ENCODE data around the gene TNFRSF18.
"Not testable (repeated sequence)": the region's sequence is repeated elsewhere in the genome, so short reads cannot be mapped to it uniquely, and the experiment has no call there.

TNFRSF18 gene

GRCh38 chr1:1179983-1180861 lies 26.2 kb downstream of the TNFRSF18 start:
- H3K4me3 Mint-ChIP-seq: no peak overlapping the region
- H3K27me3 Mint-ChIP-seq (ENCODE audit: low read depth): peaks cover 29% of the 10 kb centered on the region
- H3K9me3 Mint-ChIP-seq: no peaks in the 10 kb centered on the region
- no peaks in the 10 kb centered on the region for H3K36me3 Mint-ChIP-seq (ENCODE audit: low read depth)
- no peak overlapping the region for H3K27ac Mint-ChIP-seq
- TF ChIP-seq, protein P1, sequence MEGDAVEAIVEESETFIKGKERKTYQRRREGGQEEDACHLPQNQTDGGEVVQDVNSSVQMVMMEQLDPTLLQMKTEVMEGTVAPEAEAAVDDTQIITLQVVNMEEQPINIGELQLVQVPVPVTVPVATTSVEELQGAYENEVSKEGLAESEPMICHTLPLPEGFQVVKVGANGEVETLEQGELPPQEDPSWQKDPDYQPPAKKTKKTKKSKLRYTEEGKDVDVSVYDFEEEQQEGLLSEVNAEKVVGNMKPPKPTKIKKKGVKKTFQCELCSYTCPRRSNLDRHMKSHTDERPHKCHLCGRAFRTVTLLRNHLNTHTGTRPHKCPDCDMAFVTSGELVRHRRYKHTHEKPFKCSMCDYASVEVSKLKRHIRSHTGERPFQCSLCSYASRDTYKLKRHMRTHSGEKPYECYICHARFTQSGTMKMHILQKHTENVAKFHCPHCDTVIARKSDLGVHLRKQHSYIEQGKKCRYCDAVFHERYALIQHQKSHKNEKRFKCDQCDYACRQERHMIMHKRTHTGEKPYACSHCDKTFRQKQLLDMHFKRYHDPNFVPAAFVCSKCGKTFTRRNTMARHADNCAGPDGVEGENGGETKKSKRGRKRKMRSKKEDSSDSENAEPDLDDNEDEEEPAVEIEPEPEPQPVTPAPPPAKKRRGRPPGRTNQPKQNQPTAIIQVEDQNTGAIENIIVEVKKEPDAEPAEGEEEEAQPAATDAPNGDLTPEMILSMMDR (IDR thresholded peaks at IDR 0.05; ENCODE audit: unreplicated experiment in 3 of 3): no peak
- H3K4me1 Mint-ChIP-seq: peaks cover 11% of the 10 kb centered on the region

DNA sequence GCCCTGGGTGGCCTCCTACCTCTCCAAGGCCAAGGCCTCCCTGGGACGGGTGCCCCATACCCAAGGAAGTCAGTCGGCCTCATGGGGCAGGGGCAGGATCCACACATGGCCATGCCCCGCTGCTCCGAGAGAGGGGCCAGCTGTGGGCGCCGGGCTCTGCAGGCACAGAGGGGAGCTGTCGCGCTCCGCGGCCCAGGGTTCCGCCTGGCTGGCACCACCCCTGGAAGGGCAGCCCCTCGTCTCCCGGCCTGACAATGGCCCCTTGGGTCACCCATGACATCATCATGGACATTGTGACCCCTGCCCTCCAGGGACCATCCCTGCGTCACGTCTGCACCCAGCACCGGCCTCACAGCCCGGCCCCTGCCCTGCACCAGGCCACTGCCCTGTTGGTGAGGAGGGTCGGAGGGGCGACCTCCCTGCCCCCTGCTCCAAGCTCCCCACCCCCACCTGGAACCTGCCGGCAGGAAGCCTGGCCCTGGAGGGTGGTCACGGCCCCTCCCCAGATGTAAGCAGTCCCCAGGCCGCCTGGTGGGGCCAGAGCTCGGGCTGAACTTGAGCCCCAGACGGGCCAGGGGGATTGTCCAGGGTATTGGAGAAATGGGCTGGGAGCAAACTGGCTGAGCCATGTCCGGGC lies 26.9 kb downstream of the TNFRSF18 start:
- H3K4me1 Mint-ChIP-seq: peaks cover 11% of the 10 kb centered on the region
- no peaks in the 10 kb centered on the region for H3K36me3 Mint-ChIP-seq (ENCODE audit: low read depth)
- TF ChIP-seq, protein P1 (IDR thresholded peaks at IDR 0.05; ENCODE audit: unreplicated experiment in 3 of 3): no peak
- H3K27ac Mint-ChIP-seq: no peak overlapping the region
- H3K9me3 Mint-ChIP-seq: no peaks in the 10 kb centered on the region
- no peak overlapping the region for H3K4me3 Mint-ChIP-seq
- H3K27me3 Mint-ChIP-seq (ENCODE audit: low read depth): peaks cover 34% of the 10 kb centered on the region

DNA sequence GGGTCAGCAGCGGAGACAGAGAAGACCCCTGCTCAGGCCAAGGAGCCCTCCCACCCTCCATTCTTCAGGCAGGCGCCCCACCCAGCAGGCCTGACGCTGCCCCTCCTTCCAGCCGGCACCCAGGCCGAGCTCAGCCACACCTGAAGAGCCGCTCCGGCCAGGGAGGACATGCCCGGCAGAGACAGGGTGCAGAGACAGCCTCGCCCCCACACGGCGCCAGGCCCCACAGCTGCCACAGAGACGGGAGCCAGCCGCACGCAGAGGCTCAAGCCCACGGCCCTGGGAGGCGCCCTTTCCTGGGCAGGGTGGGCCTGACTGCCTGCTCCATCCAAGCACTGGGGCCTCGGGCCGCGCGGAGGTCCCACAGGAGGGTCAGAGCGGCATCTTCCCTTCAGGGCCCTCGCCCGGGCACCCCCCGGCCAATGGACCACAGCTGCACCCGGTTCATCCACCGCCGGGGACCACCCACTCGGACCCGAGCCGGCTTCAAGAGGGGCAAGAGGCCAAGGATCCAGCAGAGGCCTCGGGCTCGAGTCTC lies 27.5 kb downstream of the TNFRSF18 start:
- no peak overlapping the region for H3K4me3 Mint-ChIP-seq
- no peaks in the 10 kb centered on the region for H3K36me3 Mint-ChIP-seq (ENCODE audit: low read depth)
- TF ChIP-seq, protein P1 (IDR thresholded peaks at IDR 0.05; ENCODE audit: unreplicated experiment in 3 of 3): no peak
- peaks cover 11% of the 10 kb centered on the region for H3K4me1 Mint-ChIP-seq
- no peaks in the 10 kb centered on the region for H3K9me3 Mint-ChIP-seq
- H3K27me3 Mint-ChIP-seq (ENCODE audit: low read depth): peaks cover 37% of the 10 kb centered on the region
- H3K27ac Mint-ChIP-seq: no peak overlapping the region

DNA sequence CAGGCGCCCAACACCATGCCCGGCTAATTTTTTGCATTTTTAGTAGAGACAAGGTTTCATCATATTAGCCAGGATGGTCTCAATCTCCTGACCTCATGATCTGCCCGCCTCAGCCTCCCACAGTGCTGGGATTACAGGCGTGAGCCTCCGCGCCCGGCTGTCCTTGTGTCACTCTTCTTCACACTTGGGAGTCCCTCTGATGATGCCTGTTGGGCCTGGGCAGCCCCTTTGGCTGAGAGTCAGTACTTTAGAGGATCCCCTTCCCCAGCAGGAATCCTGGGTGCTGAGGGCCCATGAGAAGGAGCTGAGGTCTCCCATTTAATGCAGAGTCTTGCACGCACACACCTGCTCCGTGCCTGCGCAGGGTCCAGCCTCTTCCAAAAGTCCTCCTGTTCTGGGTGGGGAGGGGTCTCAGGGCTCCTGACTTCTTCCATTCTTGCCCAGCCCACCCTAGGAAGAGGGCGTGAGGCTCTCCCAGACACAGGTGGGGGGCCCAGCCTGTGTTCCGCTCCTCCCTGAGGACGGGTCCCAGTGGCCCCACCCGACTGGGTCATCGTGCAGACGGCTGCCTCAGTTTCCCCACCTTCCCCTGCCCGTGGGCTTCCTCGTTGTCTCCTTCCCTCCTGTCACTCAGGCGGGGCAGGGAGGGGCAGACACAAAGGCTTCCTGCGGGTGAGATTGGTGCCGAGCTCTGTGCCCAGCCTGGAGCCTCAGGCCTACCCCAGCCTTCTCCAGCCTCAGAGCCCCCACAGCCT lies 28.8 kb downstream of the TNFRSF18 start:
- Mint-ChIP-seq H3K9me3 (no peaks in the 10 kb centered on the region), H3K27ac (no peak overlapping the region), H3K4me3 (no peak overlapping the region), H3K4me1 (peaks cover 11% of the 10 kb centered on the region), H3K27me3 (ENCODE audit: low read depth) (peaks cover 45% of the 10 kb centered on the region), H3K36me3 (ENCODE audit: low read depth) (no peaks in the 10 kb centered on the region)
- TF ChIP-seq, protein P1 (IDR thresholded peaks at IDR 0.05; ENCODE audit: unreplicated experiment in 3 of 3): no peak

- Mint-ChIP-seq H3K27ac (peak overlapping the region in 2 of 3 experiments; percentile 0 to 2), H3K4me3 (no peak overlapping the region), H3K36me3 (ENCODE audit: low read depth) (no peaks in the 10 kb centered on the region), H3K9me3 (no peaks in the 10 kb centered on the region), H3K27me3 (ENCODE audit: low read depth) (peaks cover 50% of the 10 kb centered on the region), H3K4me1 (peaks cover 11% of the 10 kb centered on the region)
- TF ChIP-seq, protein P1 (IDR thresholded peaks at IDR 0.05; ENCODE audit: unreplicated experiment in 3 of 3): no peak
These were observed 29.5 kb downstream of the TNFRSF18 start for GRCh38 chr1:1176931-1177330.

DNA sequence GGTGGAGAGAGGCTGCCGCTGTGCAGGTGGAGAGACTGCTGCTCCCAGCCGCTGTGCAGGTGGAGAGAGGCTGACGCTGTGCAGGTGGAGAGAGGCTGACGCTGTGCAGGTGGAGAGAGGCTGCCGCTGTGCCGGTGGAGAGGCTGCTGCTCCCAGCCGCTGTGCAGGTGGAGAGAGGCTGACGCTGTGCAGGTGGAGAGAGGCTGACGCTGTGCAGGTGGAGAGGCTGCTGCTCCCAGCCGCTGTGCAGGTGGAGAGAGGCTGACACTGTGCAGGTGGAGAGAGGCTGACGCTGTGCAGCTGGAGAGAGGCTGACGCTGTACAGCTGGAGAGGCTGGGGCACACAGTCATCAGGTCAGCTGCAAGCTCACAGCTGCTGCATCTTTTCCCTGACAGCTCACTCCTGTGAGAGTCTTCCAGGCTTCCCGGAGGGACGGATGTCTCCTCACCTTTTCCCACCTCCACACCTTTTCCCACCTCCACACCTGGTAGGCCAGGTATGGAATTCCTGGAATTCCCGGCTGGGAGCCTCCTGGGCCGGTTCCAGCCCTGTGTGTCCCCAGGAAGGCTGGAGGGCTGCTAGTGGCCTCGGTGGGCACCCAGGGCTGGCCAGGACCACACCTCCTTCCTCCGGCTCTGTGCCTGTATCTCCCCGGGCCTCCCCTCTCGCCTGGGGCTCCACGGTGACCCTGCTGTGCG lies 30.2 kb downstream of the TNFRSF18 start:
- H3K27me3 Mint-ChIP-seq (ENCODE audit: low read depth): peaks cover 46% of the 10 kb centered on the region
- H3K4me3 Mint-ChIP-seq; H3K4me1 Mint-ChIP-seq; H3K9me3 Mint-ChIP-seq; H3K27ac Mint-ChIP-seq; H3K36me3 Mint-ChIP-seq (ENCODE audit: low read depth): not testable (repeated sequence)
